ENCODE data around the gene EPB41L3. TPM values are rescaled to one million over a fixed set of nuclear protein-coding genes. Genes with fewer than 3 reads are reported as not detected.

EPB41L3 gene
- polyA plus RNA-seq, 2 of the 4 experiments (the other 2 are of a cell fraction), result 0.46 to 1.00 TPM

- TF ChIP-seq CHD2 (IDR thresholded peaks at IDR 0.05; ENCODE audit: low read length, partially characterized antibody) (no peak), BHLHE40 (IDR thresholded peaks at IDR 0.05; ENCODE audit: low read depth, low read length) (no peak), MYC (IDR thresholded peaks at IDR 0.05; ENCODE audit: borderline replicate concordance, low read length) (no peak), MAZ (IDR thresholded peaks at IDR 0.05; ENCODE audit: borderline replicate concordance, low read depth, low read length) (no peak), HOXA7 (CRISPR knock-in tag; IDR thresholded peaks at IDR 0.05) (no peak), EP300 (IDR thresholded peaks at IDR 0.05) (no peak), ZNF302 (CRISPR knock-in tag; IDR thresholded peaks at IDR 0.05) (no peak), ELK1 (IDR thresholded peaks at IDR 0.05; ENCODE audit: low read depth, low read length) (no peak), FOSL2 (IDR thresholded peaks at IDR 0.05) (no peak), FOSL2 (CRISPR knock-in tag; IDR thresholded peaks at IDR 0.05) (no peak)
- H3K4me2 ChIP-seq, result no peak overlapping the region
- ChIA-PET CTCF (no interaction called here), POLR2A (no interaction called here)
- no peaks in the 10 kb centered on the region for H3K9me3 ChIP-seq
- 21% methylated on average over 9 of the region's 9 CpGs for WGBS (ENCODE audit: missing lambda C conversion rate)
- H3K4me3 ChIP-seq, result no peak overlapping the region
- ATAC-seq (no peak), DNase-seq (ENCODE audit: low read depth in 1 of 2, low spot score in 1 of 2) (no peak), FAIRE-seq (no peak)
- H3K4me1 ChIP-seq, result no peaks in the 10 kb centered on the region
- H3K27ac ChIP-seq, result no peak overlapping the region
These were observed 91.9 kb downstream of the EPB41L3 start for GRCh38 chr18:5451871-5452270.

GRCh38 chr18:5451150-5451549, 92.6 kb downstream of the EPB41L3 start:
- TF ChIP-seq EHMT2 (IDR thresholded peaks at IDR 0.05; ENCODE audit: low read depth) (no peak), REST (IDR thresholded peaks at IDR 0.05) (no peak), HOXA7 (CRISPR knock-in tag; IDR thresholded peaks at IDR 0.05) (no peak), FOXS1 (CRISPR knock-in tag; IDR thresholded peaks at IDR 0.05) (no peak), POLR2A (IDR thresholded peaks at IDR 0.05; ENCODE audit: low read length) (no peak), NFE2L2 (conservative IDR thresholded peaks at IDR 0.05; ENCODE audit: low read length) (no peak), PHF8 (IDR thresholded peaks at IDR 0.05; ENCODE audit: borderline replicate concordance, low read depth) (no peak), TFCP2L1 (CRISPR knock-in tag; IDR thresholded peaks at IDR 0.05) (no peak)
- no peak overlapping the region for H3K4me3 ChIP-seq
- FAIRE-seq (no peak), ATAC-seq (no peak), DNase-seq (ENCODE audit: low read depth in 1 of 2, low spot score in 1 of 2) (no peak)
- no peak overlapping the region for H3K27ac ChIP-seq
- ChIA-PET POLR2A (no interaction called here), CTCF (no interaction called here)
- no peak overlapping the region for H3K4me2 ChIP-seq
- H3K9me3 ChIP-seq, result no peaks in the 10 kb centered on the region
- no peaks in the 10 kb centered on the region for H3K4me1 ChIP-seq

GRCh38 chr18:5449858-5450509, 93.8 kb downstream of the EPB41L3 start:
- DNase-seq (ENCODE audit: low read depth in 1 of 2, low spot score in 1 of 2), result no peak
- H3K4me1 ChIP-seq, result no peaks in the 10 kb centered on the region
- CTCF ChIA-PET, result no interaction called here
- POLR2A ChIA-PET, result no interaction called here
- no peak overlapping the region for H3K4me3 ChIP-seq
- TF ChIP-seq ESRRA (IDR thresholded peaks at IDR 0.05; ENCODE audit: borderline replicate concordance, low read length) (no peak), KDM1A (IDR thresholded peaks at IDR 0.05; ENCODE audit: low read depth) (no peak), BCL3 (IDR thresholded peaks at IDR 0.05) (no peak), HEYL (CRISPR knock-in tag; IDR thresholded peaks at IDR 0.05) (no peak), E2F6 (IDR thresholded peaks at IDR 0.05; ENCODE audit: borderline replicate concordance, low read depth) (no peak)
- ATAC-seq, result no peak
- 2% methylated on average over 4 of the region's 4 CpGs for WGBS (ENCODE audit: missing lambda C conversion rate)
- FAIRE-seq, result no peak
- no peak overlapping the region for H3K4me2 ChIP-seq
- H3K27ac ChIP-seq, result no peak overlapping the region
- H3K9me3 ChIP-seq, result no peaks in the 10 kb centered on the region

All from A549 (cell line).